ENCODE measurements around the gene APBA2. TPM values are rescaled to one million over a fixed set of nuclear protein-coding genes. Genes with fewer than 3 reads are reported as not detected.

APBA2 gene
- total RNA-seq, 1 experiment from 2014 or later: 11.2 TPM

GRCh38 chr15:28913171-28913765, 27.5 kb downstream of the APBA2 start:
- Mint-ChIP-seq H3K9me3 (peaks cover 3% of the 10 kb centered on the region; the same call in 1 of the 2 replicates), H3K4me3 (no peak overlapping the region), H3K27me3 (ENCODE audit: low read depth) (no peaks in the 10 kb centered on the region), H3K36me3 (peaks cover 3% of the 10 kb centered on the region; the same call in 1 of the 2 replicates), H3K27ac (no peak overlapping the region), H3K4me1 (peaks cover 32% of the 10 kb centered on the region)
- ChIA-PET POLR2A (no interaction called here), CTCF (interaction anchor here (0.9 to 3.0 kb wide), 12 partner anchors 8 to 190 kb away, joined by 3 to 18 read pairs (median 4); no protein-coding TSS in a partner anchor)
- peak; percentile 18 for ATAC-seq
- no peak for TF ChIP-seq ETV6 (CRISPR knock-in tag; IDR thresholded peaks at IDR 0.05)
- TF ChIP-seq JUN (CRISPR knock-in tag; IDR thresholded peaks at IDR 0.05): no peak
- no peak for TF ChIP-seq TP53 (CRISPR knock-in tag; IDR thresholded peaks at IDR 0.05)
- TF ChIP-seq GTF2I (CRISPR knock-in tag; conservative IDR thresholded peaks at IDR 0.05): no peak
- no peak for TF ChIP-seq AR (CRISPR knock-in tag; IDR thresholded peaks at IDR 0.05)
- TF ChIP-seq, protein P1, sequence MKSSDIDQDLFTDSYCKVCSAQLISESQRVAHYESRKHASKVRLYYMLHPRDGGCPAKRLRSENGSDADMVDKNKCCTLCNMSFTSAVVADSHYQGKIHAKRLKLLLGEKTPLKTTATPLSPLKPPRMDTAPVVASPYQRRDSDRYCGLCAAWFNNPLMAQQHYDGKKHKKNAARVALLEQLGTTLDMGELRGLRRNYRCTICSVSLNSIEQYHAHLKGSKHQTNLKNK (CRISPR knock-in tag; IDR thresholded peaks at IDR 0.05): no peak
- no peak for TF ChIP-seq FOXK1 (CRISPR knock-in tag; IDR thresholded peaks at IDR 0.05)
- TF ChIP-seq ZNF138 (CRISPR knock-in tag; conservative IDR thresholded peaks at IDR 0.05): no peak
- no peak for TF ChIP-seq FOXP1 (CRISPR knock-in tag; IDR thresholded peaks at IDR 0.05; ENCODE audit: borderline replicate concordance)
- no peak for TF ChIP-seq ZNF396 (CRISPR knock-in tag; IDR thresholded peaks at IDR 0.05; ENCODE audit: borderline replicate concordance)
- TF ChIP-seq NFYB (CRISPR knock-in tag; conservative IDR thresholded peaks at IDR 0.05; ENCODE audit: low read depth): no peak
- TF ChIP-seq, protein P2, sequence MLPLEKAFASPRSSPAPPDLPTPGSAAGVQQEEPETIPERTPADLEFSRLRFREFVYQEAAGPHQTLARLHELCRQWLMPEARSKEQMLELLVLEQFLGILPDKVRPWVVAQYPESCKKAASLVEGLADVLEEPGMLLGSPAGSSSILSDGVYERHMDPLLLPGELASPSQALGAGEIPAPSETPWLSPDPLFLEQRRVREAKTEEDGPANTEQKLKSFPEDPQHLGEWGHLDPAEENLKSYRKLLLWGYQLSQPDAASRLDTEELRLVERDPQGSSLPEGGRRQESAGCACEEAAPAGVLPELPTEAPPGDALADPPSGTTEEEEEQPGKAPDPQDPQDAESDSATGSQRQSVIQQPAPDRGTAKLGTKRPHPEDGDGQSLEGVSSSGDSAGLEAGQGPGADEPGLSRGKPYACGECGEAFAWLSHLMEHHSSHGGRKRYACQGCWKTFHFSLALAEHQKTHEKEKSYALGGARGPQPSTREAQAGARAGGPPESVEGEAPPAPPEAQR (CRISPR knock-in tag; IDR thresholded peaks at IDR 0.05): no peak
- no peak for TF ChIP-seq JAZF1 (CRISPR knock-in tag; IDR thresholded peaks at IDR 0.05)
- no peak for TF ChIP-seq ZNF416 (CRISPR knock-in tag; IDR thresholded peaks at IDR 0.05)
- TF ChIP-seq CTCF (IDR thresholded peaks at IDR 0.05): no peak
- DNase-seq (ENCODE audit: low spot score): no peak

DNA sequence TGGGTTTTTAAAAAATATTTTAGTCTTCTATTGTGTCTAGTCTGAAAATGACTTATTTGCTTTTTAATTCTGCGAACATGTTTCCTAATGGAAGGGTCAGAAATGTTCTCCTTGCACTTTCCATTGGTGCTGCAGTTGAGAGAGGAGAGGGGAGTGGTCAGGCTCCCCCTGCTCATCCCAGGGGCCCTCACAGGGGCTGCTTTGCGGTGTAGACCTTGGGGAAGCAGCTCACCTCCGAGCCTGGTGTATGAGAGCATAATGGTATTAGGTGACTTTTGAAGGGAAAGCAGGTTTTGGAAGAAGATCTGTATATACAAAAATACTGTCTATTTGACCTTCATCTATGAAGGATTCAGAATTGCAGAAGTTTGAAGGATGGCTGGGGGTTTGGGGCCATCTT, 28.3 kb downstream of the APBA2 start:
- Mint-ChIP-seq H3K36me3 (peaks cover 3% of the 10 kb centered on the region; the same call in 1 of the 2 replicates), H3K4me1 (peaks cover 32% of the 10 kb centered on the region), H3K27me3 (ENCODE audit: low read depth) (no peaks in the 10 kb centered on the region), H3K27ac (no peak overlapping the region), H3K4me3 (no peak overlapping the region), H3K9me3 (peaks cover 3% of the 10 kb centered on the region; the same call in 1 of the 2 replicates)
- no peak for ATAC-seq
- CTCF ChIA-PET: interaction anchor here (1.1 to 2.6 kb wide), 6 partner anchors 9 to 188 kb away, joined by 3 to 12 read pairs (median 3); no protein-coding TSS in a partner anchor
- POLR2A ChIA-PET: no interaction called here
- DNase-seq (ENCODE audit: low spot score): no peak
- no peak for TF ChIP-seq ZNF219 (CRISPR knock-in tag; IDR thresholded peaks at IDR 0.05; ENCODE audit: borderline replicate concordance)
- TF ChIP-seq ZNF121 (CRISPR knock-in tag; IDR thresholded peaks at IDR 0.05): no peak
- TF ChIP-seq GABPB1 (CRISPR knock-in tag; IDR thresholded peaks at IDR 0.05): no peak
- no peak for TF ChIP-seq E2F4 (CRISPR knock-in tag; IDR thresholded peaks at IDR 0.05; ENCODE audit: borderline replicate concordance, low read depth)
- no peak for TF ChIP-seq PRDM15 (CRISPR knock-in tag; IDR thresholded peaks at IDR 0.05)
- no peak for TF ChIP-seq ATF3 (CRISPR knock-in tag; conservative IDR thresholded peaks at IDR 0.05)
- no peak for TF ChIP-seq CREM (CRISPR knock-in tag; IDR thresholded peaks at IDR 0.05)
- TF ChIP-seq, protein P3, sequence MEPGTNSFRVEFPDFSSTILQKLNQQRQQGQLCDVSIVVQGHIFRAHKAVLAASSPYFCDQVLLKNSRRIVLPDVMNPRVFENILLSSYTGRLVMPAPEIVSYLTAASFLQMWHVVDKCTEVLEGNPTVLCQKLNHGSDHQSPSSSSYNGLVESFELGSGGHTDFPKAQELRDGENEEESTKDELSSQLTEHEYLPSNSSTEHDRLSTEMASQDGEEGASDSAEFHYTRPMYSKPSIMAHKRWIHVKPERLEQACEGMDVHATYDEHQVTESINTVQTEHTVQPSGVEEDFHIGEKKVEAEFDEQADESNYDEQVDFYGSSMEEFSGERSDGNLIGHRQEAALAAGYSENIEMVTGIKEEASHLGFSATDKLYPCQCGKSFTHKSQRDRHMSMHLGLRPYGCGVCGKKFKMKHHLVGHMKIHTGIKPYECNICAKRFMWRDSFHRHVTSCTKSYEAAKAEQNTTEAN (CRISPR knock-in tag; IDR thresholded peaks at IDR 0.05): no peak
